ENCODE data around the gene ITGB2.

DNA sequence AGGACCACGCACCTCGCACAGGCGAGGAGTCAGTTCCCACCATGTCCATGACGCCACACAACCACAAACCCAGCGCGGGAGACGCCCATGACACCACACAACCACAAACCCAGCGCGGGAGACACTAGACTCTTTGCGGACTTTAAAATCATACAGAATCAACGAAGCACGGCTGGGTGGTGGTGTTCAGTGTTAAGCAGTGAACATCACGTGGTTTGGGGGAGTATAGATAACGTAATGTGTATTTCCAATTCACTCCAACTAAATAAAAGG, 66.4 kb downstream of the ITGB2 start:
- TF ChIP-seq, protein P1, sequence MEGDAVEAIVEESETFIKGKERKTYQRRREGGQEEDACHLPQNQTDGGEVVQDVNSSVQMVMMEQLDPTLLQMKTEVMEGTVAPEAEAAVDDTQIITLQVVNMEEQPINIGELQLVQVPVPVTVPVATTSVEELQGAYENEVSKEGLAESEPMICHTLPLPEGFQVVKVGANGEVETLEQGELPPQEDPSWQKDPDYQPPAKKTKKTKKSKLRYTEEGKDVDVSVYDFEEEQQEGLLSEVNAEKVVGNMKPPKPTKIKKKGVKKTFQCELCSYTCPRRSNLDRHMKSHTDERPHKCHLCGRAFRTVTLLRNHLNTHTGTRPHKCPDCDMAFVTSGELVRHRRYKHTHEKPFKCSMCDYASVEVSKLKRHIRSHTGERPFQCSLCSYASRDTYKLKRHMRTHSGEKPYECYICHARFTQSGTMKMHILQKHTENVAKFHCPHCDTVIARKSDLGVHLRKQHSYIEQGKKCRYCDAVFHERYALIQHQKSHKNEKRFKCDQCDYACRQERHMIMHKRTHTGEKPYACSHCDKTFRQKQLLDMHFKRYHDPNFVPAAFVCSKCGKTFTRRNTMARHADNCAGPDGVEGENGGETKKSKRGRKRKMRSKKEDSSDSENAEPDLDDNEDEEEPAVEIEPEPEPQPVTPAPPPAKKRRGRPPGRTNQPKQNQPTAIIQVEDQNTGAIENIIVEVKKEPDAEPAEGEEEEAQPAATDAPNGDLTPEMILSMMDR (IDR thresholded peaks at IDR 0.05), result no peak
- no peak for TF ChIP-seq SMAD3 (CRISPR knock-in tag; IDR thresholded peaks at IDR 0.05; ENCODE audit: borderline replicate concordance)
- no peak for TF ChIP-seq CREB1 (CRISPR knock-in tag; IDR thresholded peaks at IDR 0.05)
- TF ChIP-seq TEAD4 (CRISPR knock-in tag; IDR thresholded peaks at IDR 0.05), result no peak
- TF ChIP-seq ATF2 (CRISPR knock-in tag; IDR thresholded peaks at IDR 0.05; ENCODE audit: borderline replicate concordance, low read depth), result no peak
- TF ChIP-seq NR3C1 (CRISPR knock-in tag; conservative IDR thresholded peaks at IDR 0.05; ENCODE audit: low read depth), result no peak
- TF ChIP-seq NFYB (CRISPR knock-in tag; conservative IDR thresholded peaks at IDR 0.05; ENCODE audit: low read depth), result no peak
- no peak for TF ChIP-seq EMX1 (CRISPR knock-in tag; IDR thresholded peaks at IDR 0.05)
- no peak for TF ChIP-seq ELF4 (CRISPR knock-in tag; IDR thresholded peaks at IDR 0.05; ENCODE audit: low read depth)
- TF ChIP-seq ZBTB21 (CRISPR knock-in tag; IDR thresholded peaks at IDR 0.05; ENCODE audit: borderline replicate concordance), result no peak
- TF ChIP-seq NR2C2 (CRISPR knock-in tag; IDR thresholded peaks at IDR 0.05), result no peak
- no peak for TF ChIP-seq FOXK1 (CRISPR knock-in tag; IDR thresholded peaks at IDR 0.05)
- TF ChIP-seq ZNF121 (CRISPR knock-in tag; IDR thresholded peaks at IDR 0.05), result no peak
- no peak for TF ChIP-seq MYBL2 (CRISPR knock-in tag; IDR thresholded peaks at IDR 0.05)
